ENCODE results near the gene DIP2C. TPM values are rescaled to one million over a fixed set of nuclear protein-coding genes. Genes with fewer than 3 reads are reported as not detected.
"Not testable (repeated sequence)": the region's sequence is repeated elsewhere in the genome, so short reads cannot be mapped to it uniquely, and the experiment has no call there.

The DIP2C gene
- total RNA-seq, 1 donor from 2014 or later, result 2.5 TPM

- intact Hi-C loops (cut with micrococcal nuclease), result no loop called here
These were observed 328.8 kb downstream of the DIP2C start for GRCh38 chr10:360653-361052.

- intact Hi-C loops (cut with micrococcal nuclease), result no loop called here
These were observed 329.7 kb downstream of the DIP2C start for GRCh38 chr10:359762-360161.

GRCh38 chr10:359093-359492, 330.4 kb downstream of the DIP2C start:
- intact Hi-C loops (cut with micrococcal nuclease), result no loop called here

- intact Hi-C loops (cut with micrococcal nuclease), result no loop called here
These were observed 332.1 kb downstream of the DIP2C start for GRCh38 chr10:357201-357950.

- intact Hi-C loops (cut with micrococcal nuclease), result no loop called here
These were observed 333.0 kb downstream of the DIP2C start for GRCh38 chr10:356452-356851.

- intact Hi-C loops (cut with micrococcal nuclease), result no loop called here
These were observed 334.4 kb downstream of the DIP2C start for GRCh38 chr10:354901-355617.

GRCh38 chr10:352476-353235, 336.8 kb downstream of the DIP2C start:
- intact Hi-C loops (cut with micrococcal nuclease), result no loop called here

GRCh38 chr10:351770-352334, 337.6 kb downstream of the DIP2C start:
- intact Hi-C loops (cut with micrococcal nuclease), result no loop called here

GRCh38 chr10:350981-351501, 338.4 kb downstream of the DIP2C start:
- intact Hi-C loops (cut with micrococcal nuclease), result no loop called here

GRCh38 chr10:349081-349480, 340.4 kb downstream of the DIP2C start:
- intact Hi-C loops (cut with micrococcal nuclease), result no loop called here

- intact Hi-C loops (cut with micrococcal nuclease), result no loop called here
These were observed 341.0 kb downstream of the DIP2C start for GRCh38 chr10:348456-348855.

- intact Hi-C loops (cut with micrococcal nuclease), result not testable (repeated sequence)
These were observed 341.7 kb downstream of the DIP2C start for GRCh38 chr10:347774-348173.

- intact Hi-C loops (cut with micrococcal nuclease), result not testable (repeated sequence)
These were observed 342.3 kb downstream of the DIP2C start for GRCh38 chr10:347190-347589.

- intact Hi-C loops (cut with micrococcal nuclease), result no loop called here
These were observed 344.8 kb downstream of the DIP2C start for GRCh38 chr10:344582-345200.

- intact Hi-C loops (cut with micrococcal nuclease), result no loop called here
These were observed 345.9 kb downstream of the DIP2C start for GRCh38 chr10:343231-344220.

GRCh38 chr10:341081-341740, 348.3 kb downstream of the DIP2C start:
- intact Hi-C loops (cut with micrococcal nuclease), result no loop called here

- intact Hi-C loops (cut with micrococcal nuclease), result no loop called here
These were observed 348.8 kb downstream of the DIP2C start for GRCh38 chr10:340646-341045.

- intact Hi-C loops (cut with micrococcal nuclease), result no loop called here
These were observed 350.5 kb downstream of the DIP2C start for GRCh38 chr10:339038-339391.
